OCI-LY3 (cell line): ENCODE data around the gene CNN2.

ENCODE experiments used
- EZH2phosphoT487 ChIP-seq: fragments of 200-600 bp; shearing (Covaris generic); IDR thresholded peaks from 2 replicates; pipeline ENCODE4 v1.6.1; 2018; ENCODE audit warnings: antibody characterized with exemption, mixed run types, low read depth
- TF ChIP-seq, protein P1 (sequence below): fragments of 200-600, 300-600 bp; sonication (generic); IDR thresholded peaks from 2 replicates; pipeline ENCODE4 v1.5.1; 2014; ENCODE audit warnings: antibody characterized with exemption, low read length, low read depth

DNA sequence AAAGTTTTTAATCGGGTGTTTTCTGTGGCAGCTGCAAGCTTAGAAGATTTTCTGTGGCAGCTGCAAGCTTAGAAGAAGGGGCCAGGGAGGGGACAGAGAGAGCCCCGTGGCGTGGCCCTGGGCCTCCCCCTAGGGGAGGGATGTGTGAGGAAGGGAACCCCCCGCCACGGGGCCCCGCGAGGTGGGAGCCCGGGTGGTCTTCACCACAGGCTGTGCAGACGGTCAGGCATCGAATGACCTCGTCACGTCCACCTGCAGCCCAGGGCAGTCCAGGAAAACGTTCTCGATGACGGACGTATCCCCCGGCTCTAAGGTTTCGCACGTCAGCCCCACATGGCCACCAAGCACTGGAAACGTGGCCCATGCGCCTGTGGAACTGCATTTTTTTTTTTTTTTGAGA lies 60.2 kb downstream of the CNN2 start:
- TF ChIP-seq EZH2phosphoT487, result no peak
- TF ChIP-seq, protein P1, sequence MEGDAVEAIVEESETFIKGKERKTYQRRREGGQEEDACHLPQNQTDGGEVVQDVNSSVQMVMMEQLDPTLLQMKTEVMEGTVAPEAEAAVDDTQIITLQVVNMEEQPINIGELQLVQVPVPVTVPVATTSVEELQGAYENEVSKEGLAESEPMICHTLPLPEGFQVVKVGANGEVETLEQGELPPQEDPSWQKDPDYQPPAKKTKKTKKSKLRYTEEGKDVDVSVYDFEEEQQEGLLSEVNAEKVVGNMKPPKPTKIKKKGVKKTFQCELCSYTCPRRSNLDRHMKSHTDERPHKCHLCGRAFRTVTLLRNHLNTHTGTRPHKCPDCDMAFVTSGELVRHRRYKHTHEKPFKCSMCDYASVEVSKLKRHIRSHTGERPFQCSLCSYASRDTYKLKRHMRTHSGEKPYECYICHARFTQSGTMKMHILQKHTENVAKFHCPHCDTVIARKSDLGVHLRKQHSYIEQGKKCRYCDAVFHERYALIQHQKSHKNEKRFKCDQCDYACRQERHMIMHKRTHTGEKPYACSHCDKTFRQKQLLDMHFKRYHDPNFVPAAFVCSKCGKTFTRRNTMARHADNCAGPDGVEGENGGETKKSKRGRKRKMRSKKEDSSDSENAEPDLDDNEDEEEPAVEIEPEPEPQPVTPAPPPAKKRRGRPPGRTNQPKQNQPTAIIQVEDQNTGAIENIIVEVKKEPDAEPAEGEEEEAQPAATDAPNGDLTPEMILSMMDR, result no peak
